ENCODE data around the gene FAM118A. TPM values are rescaled to one million over a fixed set of nuclear protein-coding genes. Genes with fewer than 3 reads are reported as not detected.
"Not testable (repeated sequence)": the region's sequence is repeated elsewhere in the genome, so short reads cannot be mapped to it uniquely, and the experiment has no call there.

The FAM118A gene
- total and polyA plus RNA-seq, 11 donors, result 4.0 to 46.8 (median 15.0) TPM

DNA sequence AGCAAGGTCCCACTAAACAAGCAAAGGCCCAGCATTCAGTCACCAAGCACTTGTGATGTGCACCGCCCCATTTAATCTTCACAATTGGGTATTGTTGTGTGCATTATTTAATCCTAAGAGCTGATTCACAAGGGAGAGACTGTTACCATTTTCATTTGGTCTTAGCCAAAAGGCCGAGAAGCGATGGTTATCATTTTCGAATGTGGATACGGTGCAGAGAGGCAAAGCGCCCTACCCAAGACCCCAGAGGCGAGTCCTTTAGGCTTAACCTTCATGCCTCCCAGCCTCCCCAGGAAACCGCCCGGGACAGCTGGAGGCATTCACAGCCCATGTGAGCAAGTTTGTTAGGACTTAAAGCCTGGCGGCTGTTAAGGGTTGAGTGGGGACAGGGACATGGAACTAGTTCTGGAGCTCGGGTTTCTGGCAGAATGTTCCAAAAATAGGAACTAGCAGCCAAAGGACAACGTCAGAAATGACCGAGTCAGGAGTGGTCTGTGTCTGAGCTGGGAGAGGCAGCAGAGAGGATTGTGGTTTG lies 38.0 kb upstream of the FAM118A start:
- intact Hi-C loops (cut with DNase I), result loop anchor here in 5 of 10 donors (5.0 to 10.0 kb wide), 4 partner anchors 36 to 63 kb away; partner anchors contain the start of gene FAM118A (in 1 of the 5)
- Histone ChIP-seq H3K36me3 (no peaks in the 10 kb centered on the region), H3K27ac (peak overlapping the region; percentile 33 to 85 (median 80)), H3K9me3 (no peaks in the 10 kb centered on the region), H3K4me3 (no peak overlapping the region), H3K27me3 (peaks cover 0 to 5% (median 0%) of the 10 kb centered on the region in 9 donors), H3K4me1 (peaks cover 0 to 36% (median 23%) of the 10 kb centered on the region in 12 donors)
- ATAC-seq (peak; percentile 75 to 88 (median 84)), DNase-seq (peak; percentile 59 to 87 (median 70))
- 23 to 39% (median 33%) methylated on average over 13 of the region's 13 CpGs for WGBS, 4 donors
- TF ChIP-seq, protein P1, sequence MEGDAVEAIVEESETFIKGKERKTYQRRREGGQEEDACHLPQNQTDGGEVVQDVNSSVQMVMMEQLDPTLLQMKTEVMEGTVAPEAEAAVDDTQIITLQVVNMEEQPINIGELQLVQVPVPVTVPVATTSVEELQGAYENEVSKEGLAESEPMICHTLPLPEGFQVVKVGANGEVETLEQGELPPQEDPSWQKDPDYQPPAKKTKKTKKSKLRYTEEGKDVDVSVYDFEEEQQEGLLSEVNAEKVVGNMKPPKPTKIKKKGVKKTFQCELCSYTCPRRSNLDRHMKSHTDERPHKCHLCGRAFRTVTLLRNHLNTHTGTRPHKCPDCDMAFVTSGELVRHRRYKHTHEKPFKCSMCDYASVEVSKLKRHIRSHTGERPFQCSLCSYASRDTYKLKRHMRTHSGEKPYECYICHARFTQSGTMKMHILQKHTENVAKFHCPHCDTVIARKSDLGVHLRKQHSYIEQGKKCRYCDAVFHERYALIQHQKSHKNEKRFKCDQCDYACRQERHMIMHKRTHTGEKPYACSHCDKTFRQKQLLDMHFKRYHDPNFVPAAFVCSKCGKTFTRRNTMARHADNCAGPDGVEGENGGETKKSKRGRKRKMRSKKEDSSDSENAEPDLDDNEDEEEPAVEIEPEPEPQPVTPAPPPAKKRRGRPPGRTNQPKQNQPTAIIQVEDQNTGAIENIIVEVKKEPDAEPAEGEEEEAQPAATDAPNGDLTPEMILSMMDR (IDR thresholded peaks at IDR 0.05), result no peak
- TF ChIP-seq POLR2A (IDR thresholded peaks at IDR 0.05), result no peak

DNA sequence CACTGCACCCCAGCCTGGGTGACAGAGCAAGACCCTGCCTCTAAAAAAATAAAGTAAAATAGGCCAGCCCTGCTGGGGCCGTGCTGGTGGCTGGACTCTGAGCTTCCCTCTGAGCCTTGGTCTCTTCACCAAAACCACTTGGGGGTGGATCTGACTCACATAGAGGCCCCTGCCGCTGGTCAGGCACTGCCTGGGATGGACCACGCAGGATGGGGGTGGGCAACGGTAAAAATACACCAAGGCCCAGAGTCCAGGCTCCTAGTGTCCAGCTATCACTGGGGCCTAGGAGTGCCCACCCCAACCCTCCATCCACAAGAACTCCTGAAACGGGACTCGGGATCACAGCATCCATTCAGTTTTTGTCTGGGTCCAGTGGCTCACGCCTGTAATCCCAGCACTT lies 37.2 kb upstream of the FAM118A start:
- H3K4me3 ChIP-seq, result no peak overlapping the region
- H3K36me3 ChIP-seq, result no peaks in the 10 kb centered on the region
- intact Hi-C loops (cut with DNase I), result loop anchor here in 5 of 10 donors (5.0 to 10.0 kb wide), 4 partner anchors 35 to 62 kb away; partner anchors contain the start of gene FAM118A (in 1 of the 5)
- ATAC-seq (no peak), DNase-seq (peak in 1 of 5 donors; percentile 25)
- peak overlapping the region; percentile 14 to 85 (median 80) for H3K27ac ChIP-seq
- H3K4me1 ChIP-seq, result peaks cover 0 to 36% (median 23%) of the 10 kb centered on the region in 12 donors
- 81 to 88% (median 83%) methylated on average over 7 of the region's 7 CpGs for WGBS, 4 donors
- no peaks in the 10 kb centered on the region for H3K9me3 ChIP-seq
- TF ChIP-seq POLR2A (IDR thresholded peaks at IDR 0.05), result no peak
- TF ChIP-seq, protein P1 (IDR thresholded peaks at IDR 0.05), result no peak
- peaks cover 0 to 5% (median 0%) of the 10 kb centered on the region in 9 donors for H3K27me3 ChIP-seq

DNA sequence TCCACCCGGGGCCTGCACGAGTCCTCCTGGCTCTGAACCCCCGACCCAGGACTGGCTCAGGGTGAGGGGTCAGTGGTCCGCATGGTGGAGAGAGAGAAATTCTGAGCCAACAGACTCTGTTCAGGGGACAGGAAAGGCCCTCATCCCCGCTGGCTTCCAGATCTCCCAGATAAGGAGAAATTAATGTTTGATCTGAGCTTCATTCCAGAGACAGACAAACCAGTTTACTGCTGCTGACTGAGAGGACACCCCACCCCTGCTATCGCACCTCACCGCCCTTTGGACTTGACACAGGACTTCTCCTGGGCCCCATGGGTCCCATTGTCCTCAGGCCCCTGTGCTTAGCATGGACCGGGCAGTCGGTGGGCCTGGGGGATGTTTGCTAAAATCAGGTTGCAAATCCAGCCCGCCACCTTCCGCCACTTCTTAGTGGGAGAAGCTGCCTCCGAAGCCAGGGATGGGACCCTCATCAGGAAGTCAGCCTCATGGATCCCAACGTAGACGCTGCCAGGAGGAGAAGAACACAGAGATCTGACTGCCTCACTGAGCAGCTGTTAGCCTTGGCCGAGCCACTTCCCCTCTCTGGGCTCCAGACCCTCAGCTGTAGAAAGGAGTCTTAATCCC lies 36.2 kb upstream of the FAM118A start:
- ATAC-seq, result no peak
- Histone ChIP-seq H3K4me3 (no peak overlapping the region), H3K9me3 (no peaks in the 10 kb centered on the region), H3K36me3 (no peaks in the 10 kb centered on the region), H3K27me3 (no peaks in the 10 kb centered on the region), H3K4me1 (peaks cover 0 to 33% (median 23%) of the 10 kb centered on the region in 12 donors), H3K27ac (no peak overlapping the region)
- intact Hi-C loops (cut with DNase I), result loop anchor here in 5 of 10 donors (5.0 to 10.0 kb wide), 4 partner anchors 34 to 61 kb away; partner anchors contain the start of gene FAM118A (in 1 of the 5)
- 77 to 85% (median 84%) methylated on average over 14 to 15 of the region's 15 CpGs for WGBS, 4 donors
- no peak for DNase-seq
- no peak for TF ChIP-seq POLR2A (IDR thresholded peaks at IDR 0.05)
- TF ChIP-seq, protein P1 (IDR thresholded peaks at IDR 0.05), result no peak

DNA sequence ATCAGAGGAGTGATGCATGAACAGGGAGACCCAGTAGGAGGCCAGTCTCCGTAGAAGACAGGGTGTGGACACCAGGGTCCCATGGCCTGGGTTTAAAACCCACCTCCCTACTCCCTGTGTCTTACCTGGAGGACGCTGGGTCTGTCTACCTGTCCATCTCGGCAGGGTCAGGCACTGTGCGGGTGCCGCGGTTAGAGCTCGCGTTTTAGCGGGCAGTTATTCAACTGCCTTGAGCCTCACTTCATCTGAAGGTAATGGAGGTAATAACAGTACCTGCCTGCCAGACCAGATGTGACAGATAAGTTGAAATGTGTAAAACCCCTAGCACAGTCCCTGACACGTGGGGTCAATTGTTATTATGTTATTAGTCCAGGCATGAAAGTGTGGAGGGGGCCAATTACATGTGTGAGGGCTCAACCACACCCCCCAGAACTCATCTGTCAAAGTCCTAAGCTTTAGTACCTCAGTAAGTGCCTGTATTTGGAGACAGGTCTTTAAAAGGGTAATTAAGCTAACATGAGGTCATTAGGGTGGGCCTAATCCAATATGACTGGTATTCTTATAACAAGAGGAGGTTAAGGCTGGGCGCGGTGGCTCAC lies 33.1 kb upstream of the FAM118A start:
- no peak overlapping the region for H3K4me3 ChIP-seq
- WGBS, 4 donors, result 90 to 97% (median 92%) methylated on average over 4 to 12 of the region's 12 CpGs
- intact Hi-C loops (cut with DNase I), result loop anchor here in 3 of 10 donors (5.0 to 10.0 kb wide), 3 partner anchors 41 to 58 kb away; no protein-coding TSS in a partner anchor

DNA sequence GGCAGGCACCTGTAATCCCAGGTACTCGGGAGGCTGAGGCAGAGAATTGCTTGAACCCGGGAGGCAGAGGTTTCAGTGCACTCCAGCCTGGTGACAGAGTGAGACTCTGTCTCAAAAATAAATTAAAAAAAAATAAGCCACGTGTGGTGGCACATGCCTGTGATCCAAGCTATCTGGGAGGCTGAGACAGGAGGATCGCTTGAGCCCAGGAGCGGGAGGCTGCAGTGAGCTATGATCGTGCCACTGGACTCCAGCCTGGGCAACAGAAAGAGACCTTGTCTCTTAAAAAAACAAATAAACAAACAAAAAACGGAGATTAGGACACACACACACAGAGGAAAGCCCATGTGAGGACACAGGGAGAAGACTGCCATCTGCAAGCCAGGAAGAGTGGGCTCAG lies 32.0 kb upstream of the FAM118A start:
- not testable (repeated sequence) for H3K4me3 ChIP-seq, H3K27me3 ChIP-seq, H3K27ac ChIP-seq, DNase-seq, H3K36me3 ChIP-seq, H3K9me3 ChIP-seq, ATAC-seq
- intact Hi-C loops (cut with DNase I), result loop anchor here in 3 of 10 donors (5.0 to 10.0 kb wide), 3 partner anchors 40 to 57 kb away; no protein-coding TSS in a partner anchor
- WGBS, 4 donors, result 84 to 88% (median 86%) methylated on average over 7 of the region's 7 CpGs
- peaks cover 0 to 22% (median 4%) of the 10 kb centered on the region in 12 donors for H3K4me1 ChIP-seq

More for the DNA sequence above, 33.1 kb upstream of the FAM118A start:
- Histone ChIP-seq H3K27ac (no peak overlapping the region), H3K36me3 (no peaks in the 10 kb centered on the region), H3K4me1 (peaks cover 0 to 33% (median 14%) of the 10 kb centered on the region in 12 donors), H3K9me3 (no peaks in the 10 kb centered on the region), H3K27me3 (no peaks in the 10 kb centered on the region)
- TF ChIP-seq POLR2A (IDR thresholded peaks at IDR 0.05), result no peak
- TF ChIP-seq, protein P1 (IDR thresholded peaks at IDR 0.05), result no peak
- DNase-seq, result no peak
- ATAC-seq, result no peak
